NOMO-1 treated with DMSO at 0.1 percent for 48 hours (cell line): ENCODE measurements around the gene CYP4V2.

Source experiments
- DNase-seq: peaks from one replicate; lab custom pipeline; 2025; ENCODE audit not compliant: unreplicated experiment; lab: John Stamatoyannopoulos, UW

The CYP4V2 gene

DNA sequence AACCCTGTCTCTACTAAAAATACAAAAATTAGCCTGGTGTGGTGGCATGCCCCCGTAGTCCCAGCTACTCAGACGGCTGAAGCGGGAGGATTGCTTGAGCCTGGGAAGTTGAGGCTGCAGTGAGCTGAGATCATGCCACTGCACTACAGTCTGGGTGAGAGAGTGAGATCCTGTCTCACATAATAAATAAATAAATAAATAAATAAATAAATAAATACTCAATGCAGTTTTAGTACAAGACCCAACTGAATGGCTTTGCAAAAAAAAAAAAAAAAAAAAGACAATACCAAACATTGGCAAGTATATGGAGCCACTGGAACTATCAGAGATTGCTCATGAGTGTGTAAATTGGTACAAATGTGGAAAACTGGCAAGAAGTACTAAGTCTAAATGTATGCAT is 3.3 kb upstream of the CYP4V2 start:
- no peak for DNase-seq

DNA sequence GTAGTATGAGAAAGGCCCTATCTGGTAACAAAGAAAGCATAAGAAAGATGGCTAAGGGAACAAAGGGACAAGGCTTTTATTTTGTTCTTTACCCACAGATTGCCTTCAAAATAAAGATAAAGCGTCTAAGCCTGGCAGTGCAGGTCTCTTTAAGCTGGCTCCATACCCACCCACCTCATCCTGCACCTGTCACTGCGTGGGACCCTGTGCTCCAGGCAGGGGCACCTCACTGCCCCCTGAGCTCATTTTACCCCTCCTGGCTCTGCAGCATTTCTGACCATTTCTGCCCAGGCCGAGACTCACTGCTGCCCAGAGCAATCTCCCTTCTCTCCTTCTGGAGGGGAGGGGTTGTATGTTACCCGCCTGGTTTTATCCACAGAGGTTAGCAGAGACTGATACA is 1.7 kb upstream of the CYP4V2 start:
- no peak for DNase-seq

DNA sequence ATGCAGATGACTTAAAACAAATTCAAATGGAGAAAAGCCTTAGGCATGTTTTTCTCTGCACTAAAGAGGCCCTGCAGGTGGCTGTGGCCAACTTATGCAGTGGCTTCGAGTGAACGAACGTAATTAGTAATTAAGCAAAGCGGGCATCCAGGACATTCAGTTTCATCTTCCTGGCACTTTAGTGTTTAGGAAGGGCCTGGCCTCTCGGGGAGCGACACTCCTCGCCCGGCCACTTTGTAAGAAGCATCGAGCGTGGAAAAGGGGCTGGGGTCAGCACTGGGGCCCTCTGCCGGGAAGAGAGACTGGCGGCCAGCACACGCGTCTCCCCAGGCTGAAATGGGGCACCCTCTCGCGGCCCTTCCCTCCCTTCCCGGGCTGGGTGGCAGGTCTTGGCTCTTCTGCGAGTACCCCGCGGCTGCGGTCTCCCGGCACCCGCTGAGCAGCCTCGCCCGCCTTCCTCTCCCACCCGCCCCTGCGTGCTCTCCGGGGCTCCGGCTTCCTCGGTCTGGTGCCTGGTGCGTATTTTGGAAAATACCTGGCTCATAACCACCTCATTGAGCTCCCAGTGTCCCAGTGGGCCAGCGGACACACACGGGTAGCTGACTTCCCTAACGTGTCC is 677 bp upstream of the CYP4V2 start:
- peak; percentile 28 for DNase-seq

DNA sequence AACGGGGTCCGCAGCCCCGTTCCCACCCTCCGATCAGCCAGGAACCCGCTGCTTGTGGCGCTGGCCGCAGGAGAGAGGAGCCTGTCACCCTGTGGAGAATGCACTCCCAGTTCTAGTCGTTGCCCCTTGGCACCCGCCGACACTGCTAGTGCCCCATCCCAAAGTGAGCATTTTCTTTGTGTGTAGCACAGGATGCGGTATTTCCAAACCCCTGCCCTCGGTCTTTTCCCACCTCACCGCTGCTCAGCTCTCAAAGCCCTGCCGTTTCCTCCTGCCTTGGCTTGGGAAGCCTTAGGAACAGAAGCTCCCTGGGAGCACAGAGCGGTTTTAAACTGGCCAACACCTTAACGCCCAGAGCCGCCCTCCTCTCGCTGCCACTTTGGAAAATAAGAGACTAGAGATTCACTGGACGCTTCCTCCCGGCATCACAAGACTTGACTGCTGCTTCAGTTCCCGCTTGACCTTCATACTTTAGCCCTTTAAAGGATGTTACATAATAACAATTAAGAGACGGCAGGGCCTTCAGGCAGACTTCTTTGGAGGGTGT is 772 bp downstream of the CYP4V2 start:
- peak; percentile 26 for DNase-seq

DNA sequence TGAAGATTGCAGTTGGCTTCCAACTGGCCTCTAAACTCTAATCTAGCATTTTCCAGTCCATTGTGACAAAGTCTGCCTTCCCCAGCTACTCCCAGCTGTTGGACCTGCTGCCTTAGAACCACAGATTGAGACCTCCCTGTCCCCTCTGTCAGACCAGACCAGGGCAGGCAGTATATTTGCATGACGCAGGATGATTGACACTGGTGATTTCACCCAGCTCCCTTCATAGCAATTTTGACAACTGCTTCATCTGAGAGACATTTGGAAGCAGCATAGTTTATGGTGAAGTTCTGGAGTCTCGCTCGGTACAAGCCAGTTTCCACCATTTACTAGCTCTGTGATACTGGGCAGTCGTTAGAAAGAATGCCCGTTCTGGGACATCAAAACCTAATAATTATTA is 2.5 kb downstream of the CYP4V2 start:
- DNase-seq = no peak

DNA sequence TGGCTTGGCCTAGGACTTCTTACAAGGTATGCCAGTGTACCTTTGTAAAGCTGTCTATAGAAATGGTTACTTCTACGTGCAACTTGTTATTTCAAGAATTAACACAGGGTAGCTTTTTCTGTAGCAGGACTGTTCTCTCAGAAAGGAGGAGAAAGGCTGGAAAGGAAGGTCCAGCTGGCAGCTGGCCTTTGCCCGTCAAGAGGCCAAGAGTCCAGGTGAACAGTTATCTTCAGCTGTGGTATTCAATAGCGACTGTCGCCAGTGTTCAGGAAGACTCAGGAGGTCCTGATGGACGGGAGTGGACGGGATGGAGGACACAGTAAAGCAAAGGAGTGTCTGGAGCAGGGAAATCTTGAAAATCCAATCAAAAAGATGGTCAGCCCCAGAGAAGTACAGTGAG is 4.7 kb downstream of the CYP4V2 start:
- DNase-seq = no peak

DNA sequence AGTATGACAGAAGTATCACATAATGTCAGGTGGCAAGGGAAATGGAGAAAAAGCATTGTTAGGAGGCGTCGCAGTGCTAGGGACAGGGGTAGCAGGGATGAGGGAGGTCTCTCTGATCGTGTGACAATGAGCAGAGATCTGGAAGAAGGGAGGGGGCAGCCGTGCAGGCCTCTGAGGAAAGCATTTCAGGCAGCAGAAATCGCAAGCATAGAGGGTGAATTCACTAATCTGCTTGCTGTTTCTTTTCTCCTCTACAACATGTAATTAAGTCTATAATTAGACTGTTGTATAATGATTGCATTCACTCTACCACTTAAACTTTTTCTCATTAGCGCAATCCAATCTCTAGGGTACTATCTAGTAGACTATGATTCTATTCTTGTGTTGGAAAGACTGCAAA is 9.1 kb downstream of the CYP4V2 start:
- DNase-seq = no peak

DNA sequence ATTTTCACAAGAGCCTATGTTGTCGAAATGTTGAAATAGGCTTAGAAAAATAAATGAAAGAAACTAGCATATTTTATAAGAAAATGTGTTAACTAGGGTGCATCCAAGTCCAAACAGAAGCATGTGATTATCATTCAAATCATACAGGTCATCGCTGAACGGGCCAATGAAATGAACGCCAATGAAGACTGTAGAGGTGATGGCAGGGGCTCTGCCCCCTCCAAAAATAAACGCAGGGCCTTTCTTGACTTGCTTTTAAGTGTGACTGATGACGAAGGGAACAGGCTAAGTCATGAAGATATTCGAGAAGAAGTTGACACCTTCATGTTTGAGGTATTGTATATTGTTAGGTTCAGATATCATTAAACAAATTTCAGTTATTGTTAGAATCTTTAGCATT is 9.6 kb downstream of the CYP4V2 start:
- DNase-seq = no peak

DNA sequence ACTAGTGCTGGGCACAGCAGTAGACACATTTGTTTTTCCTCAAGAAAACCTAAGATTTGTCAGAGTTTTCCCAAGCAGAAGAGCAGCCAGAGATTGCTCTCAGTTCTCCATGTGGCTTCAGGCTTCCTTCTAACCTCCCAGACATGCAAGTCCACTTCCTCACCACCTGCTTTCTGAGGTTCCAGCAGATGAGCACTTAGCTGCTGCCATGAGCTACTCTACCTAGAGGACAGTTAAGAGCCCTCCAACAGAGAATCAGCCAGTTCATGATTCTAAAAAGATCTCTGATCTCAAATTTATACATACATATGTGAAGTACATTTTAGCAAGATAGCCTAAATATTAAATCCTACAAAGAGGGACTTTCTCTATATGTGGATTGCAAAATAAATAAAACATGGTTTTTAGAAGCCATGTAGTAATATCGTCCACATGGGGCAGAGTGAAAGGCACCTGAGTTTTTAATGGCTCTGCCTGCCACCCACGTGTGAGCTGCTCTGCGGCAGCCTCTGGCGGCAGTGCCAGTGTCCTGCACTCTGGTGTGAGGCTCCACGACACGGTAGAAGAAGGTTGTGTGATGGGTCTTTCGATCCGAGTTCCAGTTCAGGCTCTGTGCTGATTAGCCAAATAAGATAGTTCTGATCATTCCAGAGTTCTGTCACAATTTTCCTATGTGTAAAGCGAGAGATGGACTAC is 10.3 kb downstream of the CYP4V2 start:
- DNase-seq = peak; percentile 63

DNA sequence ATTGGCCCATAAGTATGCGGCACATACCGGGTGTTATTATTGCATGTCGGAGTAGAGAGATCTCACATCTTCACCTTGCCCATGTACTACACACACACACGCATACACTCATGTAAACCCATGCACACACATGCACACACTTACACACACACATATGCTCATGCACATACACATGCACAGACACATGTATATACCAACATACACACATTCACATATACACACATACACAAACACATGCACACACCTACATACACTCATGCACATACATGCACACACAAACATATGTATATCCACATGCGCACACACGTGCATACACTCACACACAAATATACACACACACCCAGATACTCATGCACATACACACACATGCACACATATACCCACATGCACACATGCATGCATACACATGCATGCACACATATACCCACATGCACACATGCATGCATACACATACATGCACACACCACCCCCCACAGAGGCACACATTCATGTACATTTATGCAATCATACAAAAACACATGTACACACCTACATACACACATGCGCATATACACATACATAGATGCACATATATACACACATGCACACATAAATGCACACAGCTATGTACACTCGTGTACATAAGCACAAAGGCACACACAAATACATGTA is 11.2 kb downstream of the CYP4V2 start:
- DNase-seq = no peak

DNA sequence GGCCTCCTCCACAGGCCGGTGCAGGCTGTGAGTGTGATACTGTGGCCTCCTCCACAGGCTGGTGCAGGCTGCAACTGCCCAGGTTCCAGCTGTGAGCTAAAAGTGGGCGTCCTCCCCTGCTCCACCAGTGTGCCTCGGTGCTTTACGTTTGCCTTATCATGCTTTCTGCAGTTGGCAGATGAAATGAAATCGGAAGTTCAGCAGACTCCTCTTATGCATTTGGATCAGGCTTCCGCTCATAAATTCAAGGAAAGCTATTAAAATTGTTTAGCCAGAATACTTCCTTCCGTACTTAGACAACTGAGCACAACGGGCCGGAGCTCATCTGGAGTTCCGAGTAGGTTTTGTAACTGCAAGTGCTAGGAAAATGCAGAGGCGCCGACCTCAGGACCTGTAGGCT is 12.0 kb downstream of the CYP4V2 start:
- peak; percentile 69 for DNase-seq

DNA sequence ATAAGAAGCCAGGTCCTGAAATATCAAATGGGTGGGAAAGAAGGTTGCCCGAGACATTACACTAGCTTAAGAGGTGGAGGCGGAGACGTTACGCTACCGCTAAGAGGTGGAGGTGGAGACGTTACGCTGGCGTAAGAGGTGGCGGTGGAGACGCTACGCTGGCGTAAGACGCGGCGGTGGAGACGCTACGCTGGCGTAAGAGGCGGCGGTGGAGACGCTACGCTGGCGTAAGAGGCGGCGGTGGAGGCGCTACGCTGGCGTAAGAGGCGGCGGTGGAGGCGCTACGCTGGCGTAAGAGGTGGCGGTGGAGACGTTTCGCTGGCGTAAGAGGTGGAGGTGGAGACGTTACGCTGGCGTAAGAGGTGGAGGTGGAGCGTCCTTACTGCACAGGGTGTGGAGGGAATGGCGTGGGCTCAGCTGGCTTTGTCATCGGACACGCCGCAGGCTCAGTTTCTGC is 12.8 kb downstream of the CYP4V2 start:
- peak; percentile 91 for DNase-seq

DNA sequence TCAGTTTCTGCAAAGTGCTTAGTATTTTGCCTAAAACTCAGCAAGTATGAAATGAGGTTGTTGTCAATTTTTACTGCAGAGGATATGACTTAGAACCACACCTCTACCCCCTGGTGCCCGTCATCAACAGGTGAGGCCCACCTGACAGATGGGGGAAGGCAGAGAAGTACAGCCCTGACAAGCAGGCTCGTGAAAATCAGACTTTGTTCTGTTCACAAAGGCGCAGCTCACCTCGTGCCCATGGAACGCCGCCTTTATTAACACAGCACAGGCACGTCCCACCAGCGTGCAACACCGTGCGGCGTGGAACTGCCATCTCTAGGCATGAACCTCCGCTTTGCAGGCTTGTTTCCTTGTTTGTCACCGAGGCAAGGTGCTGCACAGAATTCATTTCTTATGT is 13.3 kb downstream of the CYP4V2 start:
- no peak for DNase-seq

DNA sequence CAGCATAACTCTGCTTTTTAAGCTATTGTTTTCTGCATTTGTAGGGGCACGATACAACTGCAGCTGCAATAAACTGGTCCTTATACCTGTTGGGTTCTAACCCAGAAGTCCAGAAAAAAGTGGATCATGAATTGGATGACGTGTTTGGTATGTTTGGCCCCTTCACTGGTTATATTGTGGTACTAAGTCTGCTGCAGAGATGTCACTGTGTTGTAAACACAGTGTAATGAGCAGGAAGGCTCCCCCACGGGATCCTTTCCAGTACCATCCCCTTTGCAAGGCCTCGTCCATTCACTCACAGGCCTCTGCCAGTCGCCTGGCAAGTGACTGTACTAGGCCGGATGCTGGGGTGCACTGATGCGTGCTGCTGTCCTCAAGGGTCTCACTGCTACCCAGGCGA is 13.8 kb downstream of the CYP4V2 start:
- DNase-seq = no peak

DNA sequence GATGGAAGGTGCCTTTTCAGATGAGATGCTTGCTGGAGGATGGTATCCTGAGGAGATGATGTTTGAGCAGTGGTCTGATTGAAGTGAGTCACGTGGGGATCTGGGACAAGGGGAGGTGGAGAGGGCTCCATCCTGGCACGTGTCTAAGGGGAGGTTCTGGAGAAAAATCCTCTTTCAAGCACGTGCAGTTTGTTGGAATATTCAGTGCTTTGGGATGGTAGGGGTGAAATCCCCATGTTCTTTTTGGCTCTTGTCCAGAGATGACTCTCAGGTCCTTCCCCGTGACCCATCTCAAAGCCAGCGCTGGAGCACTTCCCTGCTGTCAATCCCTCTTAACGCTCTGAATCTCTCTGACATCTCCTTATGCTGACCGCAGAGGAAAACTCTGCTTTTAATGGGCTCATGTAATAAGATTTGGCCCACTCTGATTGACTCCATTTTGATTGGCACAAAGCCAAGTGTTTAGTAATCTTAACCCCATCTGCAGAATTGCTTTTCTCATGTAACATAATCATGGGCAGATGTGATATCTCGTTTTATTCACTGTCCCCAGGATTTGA is 25.2 kb downstream of the CYP4V2 start:
- no peak for DNase-seq

DNA sequence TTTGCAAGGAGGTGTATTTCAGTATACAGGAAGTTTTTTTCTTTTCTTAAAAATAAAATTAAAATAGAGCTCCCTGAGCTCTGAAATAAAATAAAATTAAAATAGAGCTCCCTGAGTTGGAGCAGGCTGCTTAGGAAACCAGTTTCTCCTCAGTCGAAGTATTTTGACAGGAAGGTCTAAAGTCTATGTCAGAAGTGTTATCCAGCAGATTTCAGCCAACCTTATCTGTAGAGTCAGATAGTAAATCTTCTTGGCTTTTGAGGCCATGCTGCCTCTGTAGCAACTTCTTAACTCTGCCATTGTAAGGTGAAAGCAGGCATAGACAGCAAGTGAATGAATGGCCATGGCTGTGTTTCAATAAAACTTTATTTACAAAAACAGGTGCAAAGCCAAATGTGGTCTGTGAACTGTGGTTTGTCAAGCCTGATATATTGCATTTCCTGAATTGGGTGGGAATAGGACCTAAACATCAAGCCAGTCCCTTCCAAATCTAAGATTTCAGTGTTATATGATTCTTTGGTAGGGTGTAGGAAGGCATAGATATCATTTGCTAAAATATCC is 26.4 kb downstream of the CYP4V2 start:
- DNase-seq = no peak

DNA sequence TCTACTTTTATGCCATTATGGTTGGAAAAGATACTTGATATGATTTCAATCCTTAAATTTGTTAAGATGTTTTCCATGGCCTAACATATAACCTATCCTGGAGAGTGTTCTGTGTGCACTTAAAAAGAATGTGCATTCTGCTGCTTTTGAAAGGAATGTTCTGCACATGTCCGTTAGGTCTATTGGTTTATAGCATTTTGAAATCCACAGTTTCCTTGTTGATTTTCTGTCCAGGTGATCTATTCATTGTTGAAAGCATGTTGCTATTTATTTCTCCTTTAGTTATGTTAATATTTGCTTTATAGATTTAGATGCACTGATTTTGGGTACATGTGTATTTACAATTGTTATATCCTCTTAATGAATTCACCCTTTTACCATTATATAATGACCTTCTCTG is 30.3 kb downstream of the CYP4V2 start:
- no peak for DNase-seq

DNA sequence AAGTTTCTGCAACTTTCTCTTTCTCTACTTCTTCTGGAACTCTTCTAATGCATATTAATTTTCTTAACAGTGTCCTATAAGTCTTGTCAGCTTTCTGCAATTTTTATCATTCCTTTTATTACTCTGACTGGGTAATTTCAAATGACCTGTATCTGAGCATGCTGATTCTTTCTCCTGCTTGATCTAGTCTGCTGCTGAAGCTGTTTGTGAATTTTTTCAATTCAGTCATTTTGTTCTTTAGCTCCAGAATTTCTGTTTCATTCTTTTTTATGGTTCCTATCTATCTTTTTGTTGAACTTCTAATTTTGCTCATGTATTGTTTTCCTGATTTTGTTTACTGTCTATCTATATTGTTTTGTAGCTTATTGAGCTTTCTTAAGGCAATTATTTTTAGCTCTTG is 34.5 kb downstream of the CYP4V2 start:
- DNase-seq = no peak

DNA sequence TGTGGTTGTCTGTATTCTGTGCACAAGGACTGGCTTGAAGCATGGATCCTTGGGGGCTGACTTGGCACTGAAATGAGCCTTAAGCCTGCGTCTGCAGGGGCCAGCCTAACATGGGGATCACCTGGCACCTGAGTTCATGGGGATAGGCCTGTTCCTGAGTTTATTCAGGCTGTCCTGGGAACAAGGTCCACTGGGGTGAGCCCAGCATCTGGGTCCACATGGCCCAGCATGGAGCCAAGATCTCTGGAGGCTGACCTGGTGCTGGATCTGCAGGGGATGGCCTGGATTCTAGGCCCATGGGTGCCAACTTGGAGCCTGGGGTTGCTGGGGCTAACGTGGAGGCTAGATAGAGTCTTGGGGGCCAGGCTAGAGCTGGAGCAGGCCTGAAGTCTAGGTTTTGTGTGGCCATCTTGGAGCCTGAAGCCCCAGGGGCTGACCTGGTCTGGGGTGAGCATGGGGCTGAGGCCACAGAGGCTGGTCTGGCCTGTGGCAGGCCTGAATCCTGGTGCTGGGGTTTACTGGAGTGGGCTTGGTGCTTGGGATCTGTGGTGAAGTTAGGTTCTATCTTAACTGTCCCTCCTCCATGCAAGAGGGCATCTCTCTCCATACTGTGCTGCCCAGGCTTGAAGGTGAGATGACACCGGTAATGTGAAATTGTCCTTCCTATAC is 35.3 kb downstream of the CYP4V2 start:
- no peak for DNase-seq

DNA sequence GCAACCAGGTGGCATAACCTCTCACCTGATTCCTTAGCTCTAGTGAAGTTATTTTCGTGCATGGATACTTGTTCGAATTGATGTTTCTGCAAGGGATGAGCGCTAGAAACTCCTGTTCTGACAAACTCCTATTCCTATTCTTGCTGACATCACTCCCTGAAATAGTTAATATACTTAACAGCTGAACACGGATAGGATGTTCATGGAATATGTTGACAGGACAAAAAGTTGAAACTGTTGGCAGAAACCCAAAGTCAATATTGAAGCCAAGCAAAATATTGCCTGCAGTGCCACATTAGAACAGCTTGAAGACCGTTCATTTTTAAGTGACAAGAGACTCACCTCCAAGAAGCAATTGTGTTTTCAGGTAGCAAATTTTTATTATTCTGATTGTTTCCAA is 35.9 kb downstream of the CYP4V2 start, which contains the start of gene KLKB1:
KLKB1 (plus strand) TSS at position 287 of the 400 bp plus-strand sequence. CDS start 689 bp downstream, outside the sequence.
- DNase-seq = no peak
